Activated naive CD4-positive, alpha-beta T cell treated with Interleukin-2 at 50 U/mL for 16 hours (primary cell): Measurements from ENCODE around the gene HBZ.
"Not testable (repeated sequence)": the region's sequence is repeated elsewhere in the genome, so short reads cannot be mapped to it uniquely, and the experiment has no call there.

ENCODE experiments used
- DNase-seq: peaks from one replicate; pipeline ENCODE4 v3.0.0-alpha.2; 2020

The HBZ gene

GRCh38 chr16:138049-138417, 14.4 kb upstream of the HBZ start:
- peak; percentile 33 for DNase-seq

- no peak for DNase-seq
Measured at GRCh38 chr16:140175-140857, 12.1 kb upstream of the HBZ start.

GRCh38 chr16:142405-142967, 10.0 kb upstream of the HBZ start:
- no peak for DNase-seq

- no peak for DNase-seq
Measured at GRCh38 chr16:143047-143446, 9.4 kb upstream of the HBZ start.

- no peak for DNase-seq
Measured at GRCh38 chr16:143456-143855, 9.0 kb upstream of the HBZ start.

GRCh38 chr16:144797-145252, 7.6 kb upstream of the HBZ start:
- DNase-seq = no peak

- no peak for DNase-seq
Measured at GRCh38 chr16:146646-147045, 5.8 kb upstream of the HBZ start.

- DNase-seq = no peak
Measured at GRCh38 chr16:149024-149660, 3.3 kb upstream of the HBZ start.

GRCh38 chr16:153129-153521, 681 bp downstream of the HBZ start:
- not testable (repeated sequence) for DNase-seq

- DNase-seq = not testable (repeated sequence)
Measured at GRCh38 chr16:153550-154216, 1.2 kb downstream of the HBZ start.

- DNase-seq = peak; percentile 14
Measured at GRCh38 chr16:154217-155030, 2.0 kb downstream of the HBZ start.

GRCh38 chr16:155031-155398, 2.6 kb downstream of the HBZ start:
- no peak for DNase-seq

GRCh38 chr16:159136-159849, 6.8 kb downstream of the HBZ start:
- no peak for DNase-seq

GRCh38 chr16:160242-160641, 7.8 kb downstream of the HBZ start:
- not testable (repeated sequence) for DNase-seq

GRCh38 chr16:160691-161190, 8.3 kb downstream of the HBZ start:
- no peak for DNase-seq

GRCh38 chr16:162271-162991, 10.0 kb downstream of the HBZ start:
- DNase-seq = no peak

GRCh38 chr16:163139-163538, 10.7 kb downstream of the HBZ start:
- DNase-seq = not testable (repeated sequence)

GRCh38 chr16:163696-164095, 11.3 kb downstream of the HBZ start:
- DNase-seq = not testable (repeated sequence)

GRCh38 chr16:164134-164823, 11.8 kb downstream of the HBZ start:
- not testable (repeated sequence) for DNase-seq

GRCh38 chr16:164827-165538, 12.5 kb downstream of the HBZ start:
- DNase-seq = no peak
